GM18507 (cell line): ENCODE data around the gene ADGRG6.

Experiments
- DNase-seq: peaks from one replicate; pipeline ENCODE4 v3.0.0; 2011; ENCODE audit warnings: low read depth; ENCODE audit not compliant: insufficient read length; ENCODE audit errors: extremely low spot score
- FAIRE-seq: peaks from 2 replicates; lab custom pipeline; 2011; peaks lifted over from hg19 to GRCh38; lab: Jason Lieb, UNC

The ADGRG6 gene

GRCh38 chr6:142367501-142368018 is 65.8 kb downstream of the ADGRG6 start:
- no peak for FAIRE-seq
- DNase-seq = no peak

GRCh38 chr6:142369266-142369665 is 67.5 kb downstream of the ADGRG6 start:
- no peak for FAIRE-seq

GRCh38 chr6:142372348-142372747 is 70.5 kb downstream of the ADGRG6 start:
- FAIRE-seq (no peak), DNase-seq (no peak)

More at GRCh38 chr6:142369266-142369665, 67.5 kb downstream of the ADGRG6 start:
- no peak for DNase-seq

- DNase-seq (no peak), FAIRE-seq (no peak)
These were observed 71.7 kb downstream of the ADGRG6 start for GRCh38 chr6:142373268-142374090.

- no peak for FAIRE-seq
These were observed 72.4 kb downstream of the ADGRG6 start for GRCh38 chr6:142374091-142374770.

GRCh38 chr6:142374965-142375733 is 73.3 kb downstream of the ADGRG6 start:
- DNase-seq (no peak), FAIRE-seq (no peak)

More at GRCh38 chr6:142374091-142374770, 72.4 kb downstream of the ADGRG6 start:
- no peak for DNase-seq

GRCh38 chr6:142376115-142376514 is 74.3 kb downstream of the ADGRG6 start:
- DNase-seq (no peak), FAIRE-seq (no peak)

GRCh38 chr6:142376800-142377496 is 75.1 kb downstream of the ADGRG6 start:
- no peak for DNase-seq
- FAIRE-seq = no peak

GRCh38 chr6:142377497-142377848 is 75.7 kb downstream of the ADGRG6 start:
- FAIRE-seq = no peak
- no peak for DNase-seq

GRCh38 chr6:142378138-142378875 is 76.5 kb downstream of the ADGRG6 start:
- no peak for FAIRE-seq
- DNase-seq = no peak

- DNase-seq (no peak), FAIRE-seq (no peak)
These were observed 78.8 kb downstream of the ADGRG6 start for GRCh38 chr6:142380626-142381025.

GRCh38 chr6:142381181-142381580 is 79.4 kb downstream of the ADGRG6 start:
- DNase-seq = no peak
- no peak for FAIRE-seq

- DNase-seq = no peak
- no peak for FAIRE-seq
These were observed 80.1 kb downstream of the ADGRG6 start for GRCh38 chr6:142381845-142382378.

- DNase-seq = no peak
- FAIRE-seq = no peak
These were observed 82.9 kb downstream of the ADGRG6 start for GRCh38 chr6:142384519-142385254.

GRCh38 chr6:142385352-142385751 is 83.5 kb downstream of the ADGRG6 start:
- FAIRE-seq (no peak), DNase-seq (no peak)

GRCh38 chr6:142386657-142387056 is 84.8 kb downstream of the ADGRG6 start:
- FAIRE-seq (no peak), DNase-seq (no peak)

- FAIRE-seq = no peak
These were observed 86.4 kb downstream of the ADGRG6 start for GRCh38 chr6:142387997-142388815.

More at GRCh38 chr6:142387997-142388815, 86.4 kb downstream of the ADGRG6 start:
- DNase-seq = no peak
